GM19467 (cell line): ENCODE data around the gene CTNNB1.
"Not testable (repeated sequence)": the region's sequence is repeated elsewhere in the genome, so short reads cannot be mapped to it uniquely, and the experiment has no call there.

Experiments
- ATAC-seq: cut with Tn5 transposase; IDR thresholded peaks from one replicate; pipeline ENCODE4 v1.9.1; 2021; ENCODE audit warnings: mild to moderate bottlenecking, moderate library complexity; ENCODE audit not compliant: unreplicated experiment

CTNNB1 gene

GRCh38 chr3:41248525-41248924 is 49.2 kb downstream of the CTNNB1 start:
- ATAC-seq = no peak

- no peak for ATAC-seq
These were observed 50.0 kb downstream of the CTNNB1 start for GRCh38 chr3:41249318-41249717.

GRCh38 chr3:41250825-41251224 is 51.5 kb downstream of the CTNNB1 start:
- no peak for ATAC-seq

GRCh38 chr3:41251593-41251992 is 52.3 kb downstream of the CTNNB1 start:
- no peak for ATAC-seq

- no peak for ATAC-seq
These were observed 59.0 kb downstream of the CTNNB1 start for GRCh38 chr3:41258239-41258800.

- ATAC-seq = no peak
These were observed 60.3 kb downstream of the CTNNB1 start for GRCh38 chr3:41259449-41260062.

- ATAC-seq = no peak
These were observed 60.8 kb downstream of the CTNNB1 start for GRCh38 chr3:41260063-41260450.

- no peak for ATAC-seq
These were observed 65.8 kb downstream of the CTNNB1 start for GRCh38 chr3:41265011-41265545.

GRCh38 chr3:41265823-41266273 is 66.5 kb downstream of the CTNNB1 start:
- ATAC-seq = no peak

GRCh38 chr3:41267975-41268640 is 68.8 kb downstream of the CTNNB1 start:
- no peak for ATAC-seq

- ATAC-seq = no peak
These were observed 73.4 kb downstream of the CTNNB1 start for GRCh38 chr3:41272667-41273066.

GRCh38 chr3:41274944-41275668 is 75.8 kb downstream of the CTNNB1 start:
- no peak for ATAC-seq

- no peak for ATAC-seq
These were observed 76.9 kb downstream of the CTNNB1 start for GRCh38 chr3:41276191-41276590.

GRCh38 chr3:41277790-41278465 is 78.6 kb downstream of the CTNNB1 start:
- ATAC-seq = no peak

GRCh38 chr3:41284934-41285333 is 85.6 kb downstream of the CTNNB1 start:
- not testable (repeated sequence) for ATAC-seq

- no peak for ATAC-seq
These were observed 87.0 kb downstream of the CTNNB1 start for GRCh38 chr3:41286305-41286704.

- ATAC-seq = no peak
These were observed 89.5 kb downstream of the CTNNB1 start for GRCh38 chr3:41288785-41289184.
